IPS DF 4.7 (cell line): Measurements from ENCODE around the gene SMARCC1.

Experiments
- DNase-seq: peaks from one replicate; pipeline ENCODE4 v3.0.0-alpha.2; 2013; ENCODE audit warnings: low spot score; ENCODE audit errors: extremely low read depth

The SMARCC1 gene

GRCh38 chr3:47704237-47704612 is 77.5 kb downstream of the SMARCC1 start:
- DNase-seq, result no peak

DNA sequence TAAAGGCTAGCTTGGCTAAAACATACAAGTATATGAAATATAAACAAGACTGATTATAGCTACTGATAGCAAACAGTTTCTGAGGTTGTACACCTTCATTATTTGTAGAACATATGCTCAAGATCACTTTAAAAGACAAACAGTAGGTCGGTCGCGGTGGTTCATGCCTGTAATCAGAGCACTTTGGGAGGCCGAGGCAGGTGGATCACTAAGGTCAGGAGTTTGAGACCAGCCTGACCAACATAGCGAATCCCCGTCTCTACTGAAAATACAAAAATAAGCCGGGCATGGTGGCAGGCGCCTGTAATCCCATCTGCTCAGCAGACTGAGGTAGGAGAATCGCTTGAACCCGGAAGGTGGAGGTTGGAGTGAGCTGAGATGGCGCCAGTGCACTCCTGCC is 80.3 kb downstream of the SMARCC1 start:
- no peak for DNase-seq

DNA sequence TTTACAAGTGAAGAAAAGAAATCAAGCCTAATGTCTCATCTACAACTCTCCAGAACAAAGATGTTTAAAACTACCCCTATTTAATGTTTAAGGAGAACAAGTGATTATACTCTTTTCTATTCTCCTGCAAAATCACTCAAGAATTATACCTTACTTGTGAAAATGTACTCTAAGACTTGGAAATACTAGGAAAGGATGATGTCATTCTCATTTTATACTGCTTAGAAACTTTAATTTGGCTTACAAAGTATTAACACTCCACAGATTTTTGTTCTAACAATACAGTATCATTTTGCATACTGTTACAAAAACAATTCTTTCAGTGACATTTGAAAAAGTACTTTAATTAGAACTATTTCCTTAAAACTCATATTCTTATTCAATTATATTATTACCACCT is 89.5 kb downstream of the SMARCC1 start:
- DNase-seq, result no peak

- DNase-seq, result no peak
Observed at GRCh38 chr3:47688488-47688887, 93.2 kb downstream of the SMARCC1 start.

DNA sequence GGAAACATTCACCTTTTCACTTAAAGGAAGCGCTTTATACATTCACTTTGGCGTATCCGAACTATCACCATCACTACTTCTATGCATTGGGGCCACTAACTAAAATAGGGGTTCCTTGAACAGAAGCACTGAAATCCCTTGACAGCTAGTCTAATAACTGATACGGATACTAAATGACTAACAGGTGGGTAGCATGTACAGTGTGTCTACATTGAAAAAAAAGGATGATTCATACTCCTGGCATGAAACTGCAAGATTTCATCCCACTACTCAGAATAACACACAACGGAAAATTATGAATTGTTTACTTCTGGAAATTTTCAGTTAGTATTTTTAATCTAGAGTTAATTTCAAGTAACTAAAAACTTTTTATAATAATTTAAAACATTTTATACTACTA is 96.7 kb downstream of the SMARCC1 start:
- no peak for DNase-seq

GRCh38 chr3:47681016-47681415 is 100.7 kb downstream of the SMARCC1 start:
- no peak for DNase-seq

- DNase-seq, result no peak
Observed at GRCh38 chr3:47678446-47679338, 103.0 kb downstream of the SMARCC1 start.

DNA sequence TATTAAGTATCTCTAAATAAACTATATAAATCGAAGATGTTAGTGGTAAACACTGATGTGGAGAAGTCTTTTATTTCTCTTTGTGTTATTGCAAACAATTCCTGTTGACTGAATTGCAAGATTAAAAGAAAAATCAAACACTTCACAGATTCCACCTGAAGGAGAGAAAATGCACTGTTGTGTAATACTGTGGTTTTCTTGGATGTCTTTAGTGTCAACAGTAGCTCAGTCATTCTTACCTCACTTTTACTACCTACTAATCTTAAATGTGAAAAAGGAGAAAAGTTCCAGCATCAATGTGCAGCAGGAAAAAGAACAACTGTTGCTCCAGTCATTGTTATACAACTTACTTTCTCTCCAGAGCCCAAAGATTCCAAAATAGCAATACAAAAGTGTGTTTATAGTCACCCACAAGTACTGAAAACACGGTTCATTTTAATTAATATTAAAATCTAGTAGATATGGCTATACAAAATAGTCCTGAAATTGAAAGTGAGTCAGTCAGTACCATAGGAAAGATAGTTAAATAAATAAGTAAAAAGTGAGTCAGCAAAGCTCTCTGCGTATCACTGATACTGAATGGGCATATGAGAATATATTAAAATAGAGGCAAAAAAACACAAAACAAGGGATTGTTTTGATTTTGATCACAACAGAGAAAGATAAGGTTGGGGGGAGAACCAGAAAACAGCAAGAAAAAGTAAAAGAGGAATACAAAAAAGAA is 112.5 kb downstream of the SMARCC1 start:
- DNase-seq, result no peak

DNA sequence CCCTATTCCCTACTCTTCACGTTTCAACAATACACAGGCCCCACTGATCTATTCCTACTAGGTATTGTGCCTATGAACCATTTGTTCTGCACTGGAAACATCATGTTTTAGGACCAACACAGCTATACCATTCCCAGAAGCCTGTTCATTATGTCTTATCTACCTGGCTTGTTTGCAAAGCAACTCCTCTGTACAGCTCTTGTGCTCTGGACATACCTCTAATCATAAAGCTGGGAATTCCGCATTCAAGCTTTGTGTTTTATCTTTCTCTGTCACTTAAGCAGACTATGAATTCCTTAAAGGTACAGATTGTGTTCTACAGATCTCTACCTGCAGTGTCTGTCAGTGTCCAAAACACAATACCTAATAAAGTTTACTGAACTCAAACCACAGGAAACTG is 115.6 kb downstream of the SMARCC1 start:
- DNase-seq, result no peak

- DNase-seq, result no peak
Observed at GRCh38 chr3:47664519-47664918, 117.2 kb downstream of the SMARCC1 start.

GRCh38 chr3:47663630-47664240 is 118.0 kb downstream of the SMARCC1 start:
- DNase-seq, result no peak

DNA sequence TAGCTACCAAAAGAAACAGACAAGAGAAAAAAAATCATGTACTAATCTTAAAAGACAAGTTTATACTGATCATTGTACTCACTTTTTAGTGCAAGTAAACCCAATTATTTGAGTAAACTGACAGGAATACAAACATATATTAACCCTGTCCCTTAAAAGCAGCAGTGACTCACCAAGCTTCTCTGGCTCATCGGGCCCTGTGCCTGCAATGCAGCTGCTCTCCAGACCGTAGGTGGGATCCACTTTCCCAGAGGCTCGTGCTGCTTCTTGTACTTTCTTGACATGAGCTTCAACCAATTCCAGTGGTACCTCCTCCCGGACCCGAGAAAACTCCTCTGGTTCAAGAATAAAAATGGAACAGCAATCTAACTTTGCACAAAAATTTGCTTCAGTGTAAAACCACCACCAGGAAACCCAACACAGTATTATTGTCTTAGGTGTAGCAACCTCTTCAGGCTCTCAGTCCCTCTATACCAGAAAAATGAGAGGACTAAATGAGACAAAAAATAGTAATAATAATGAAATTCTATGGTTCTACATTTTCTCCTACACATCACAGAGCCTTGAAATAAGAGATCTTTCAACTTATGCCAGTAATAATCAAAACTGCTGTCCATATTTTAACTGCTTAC is 120.5 kb downstream of the SMARCC1 start:
- DNase-seq, result no peak

GRCh38 chr3:47658444-47658843 is 123.2 kb downstream of the SMARCC1 start:
- DNase-seq, result no peak

DNA sequence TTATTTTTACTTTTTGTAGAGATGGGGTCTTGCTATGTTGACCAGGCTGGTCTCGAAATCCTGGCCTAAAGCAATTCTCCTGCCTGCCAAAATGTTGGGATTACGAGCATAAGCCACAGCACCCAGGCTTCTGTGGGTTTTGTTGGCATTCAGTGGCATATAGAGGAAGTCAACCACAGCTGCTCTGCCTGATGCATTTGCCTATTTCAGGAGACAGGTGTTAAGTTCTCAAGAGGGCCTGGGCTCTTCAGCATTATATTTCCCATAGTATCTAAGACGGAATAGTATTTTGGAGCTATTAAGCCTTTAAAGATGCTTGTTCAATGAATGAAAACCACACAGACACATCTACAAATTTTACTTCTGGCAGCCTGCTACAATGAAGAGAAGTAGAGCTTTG is 129.6 kb downstream of the SMARCC1 start:
- no peak for DNase-seq

DNA sequence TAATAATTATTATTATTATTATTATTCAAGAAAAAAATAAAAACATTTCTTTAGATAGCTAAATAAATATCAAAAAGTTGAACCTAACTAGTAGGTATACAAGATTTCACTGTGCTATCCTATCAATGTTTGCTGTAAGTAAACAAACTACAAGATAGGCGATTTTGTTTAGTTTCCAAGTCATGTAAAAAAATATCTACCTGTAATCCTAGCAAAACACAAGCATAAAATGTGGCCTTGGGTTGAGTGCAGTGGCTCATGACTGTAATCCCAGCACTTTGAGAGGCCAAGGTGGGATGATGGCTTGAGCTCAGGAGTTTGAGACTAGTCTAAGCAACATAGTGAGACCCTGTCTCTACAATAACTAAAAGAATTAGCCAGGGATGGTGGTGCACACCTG is 131.4 kb downstream of the SMARCC1 start:
- DNase-seq, result no peak

DNA sequence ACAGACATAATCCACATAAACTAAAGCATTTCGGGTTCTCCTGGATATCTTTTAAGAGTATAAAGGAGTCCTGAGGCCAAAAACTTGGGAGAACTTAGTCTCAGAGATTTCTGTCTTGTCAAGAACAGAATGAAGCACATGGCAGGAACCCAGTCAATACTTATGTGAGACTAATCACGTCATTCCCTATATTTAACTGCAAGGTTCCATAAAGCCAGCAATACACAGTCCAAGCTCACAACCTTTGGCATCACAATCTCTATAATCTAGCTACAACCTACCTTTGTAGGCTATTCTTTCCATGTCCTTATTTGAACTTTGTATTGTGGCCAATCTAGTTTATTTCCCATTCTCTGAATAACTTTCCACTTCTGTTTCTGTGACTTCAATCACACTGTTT is 134.1 kb downstream of the SMARCC1 start:
- no peak for DNase-seq

GRCh38 chr3:47646362-47646761 is 135.3 kb downstream of the SMARCC1 start:
- no peak for DNase-seq

DNA sequence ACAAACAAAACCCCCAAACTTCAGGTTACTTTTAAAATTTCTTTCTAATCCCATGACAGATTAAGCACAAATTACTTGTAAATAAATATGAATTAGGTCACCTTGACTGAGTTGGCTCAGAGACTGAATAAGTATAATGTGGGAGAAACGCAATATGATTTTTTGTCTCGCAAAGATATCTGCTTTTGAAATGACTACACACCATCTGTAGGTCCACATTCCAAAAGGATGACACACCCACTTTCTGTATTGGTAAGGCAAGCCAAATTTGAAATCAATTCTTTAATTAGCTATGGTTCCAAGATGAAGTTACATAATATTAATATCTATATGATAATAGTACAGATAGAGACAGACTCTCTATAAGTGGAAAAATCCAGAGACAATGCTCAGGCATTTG is 136.1 kb downstream of the SMARCC1 start:
- no peak for DNase-seq

- DNase-seq, result no peak
Observed at GRCh38 chr3:47643092-47643491, 138.6 kb downstream of the SMARCC1 start.

- DNase-seq, result no peak
Observed at GRCh38 chr3:47641739-47642138, 140.0 kb downstream of the SMARCC1 start.

DNA sequence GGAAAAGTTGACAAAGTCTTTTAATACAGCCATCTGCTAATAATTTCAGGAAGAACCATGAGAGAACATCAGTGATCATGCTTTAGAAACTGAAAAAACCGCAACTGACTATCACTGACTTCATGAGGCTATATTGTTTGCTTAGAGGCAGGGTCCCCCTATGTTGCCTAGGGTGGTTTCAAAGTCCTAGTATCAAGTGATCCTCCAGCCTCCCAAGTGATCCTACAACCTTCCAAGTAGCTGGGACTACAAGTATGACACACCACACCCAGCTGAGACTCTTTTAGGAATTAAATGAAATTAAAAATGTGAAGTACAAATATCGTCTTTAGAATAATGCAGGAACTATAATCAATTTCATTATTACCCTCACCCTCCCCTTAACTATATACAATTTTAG is 144.8 kb downstream of the SMARCC1 start:
- no peak for DNase-seq

- no peak for DNase-seq
Observed at GRCh38 chr3:47636225-47636624, 145.5 kb downstream of the SMARCC1 start.
